ENCODE results near the gene ZDHHC11.
"Not testable (repeated sequence)": the region's sequence is repeated elsewhere in the genome, so short reads cannot be mapped to it uniquely, and the experiment has no call there.

ZDHHC11 gene

DNA sequence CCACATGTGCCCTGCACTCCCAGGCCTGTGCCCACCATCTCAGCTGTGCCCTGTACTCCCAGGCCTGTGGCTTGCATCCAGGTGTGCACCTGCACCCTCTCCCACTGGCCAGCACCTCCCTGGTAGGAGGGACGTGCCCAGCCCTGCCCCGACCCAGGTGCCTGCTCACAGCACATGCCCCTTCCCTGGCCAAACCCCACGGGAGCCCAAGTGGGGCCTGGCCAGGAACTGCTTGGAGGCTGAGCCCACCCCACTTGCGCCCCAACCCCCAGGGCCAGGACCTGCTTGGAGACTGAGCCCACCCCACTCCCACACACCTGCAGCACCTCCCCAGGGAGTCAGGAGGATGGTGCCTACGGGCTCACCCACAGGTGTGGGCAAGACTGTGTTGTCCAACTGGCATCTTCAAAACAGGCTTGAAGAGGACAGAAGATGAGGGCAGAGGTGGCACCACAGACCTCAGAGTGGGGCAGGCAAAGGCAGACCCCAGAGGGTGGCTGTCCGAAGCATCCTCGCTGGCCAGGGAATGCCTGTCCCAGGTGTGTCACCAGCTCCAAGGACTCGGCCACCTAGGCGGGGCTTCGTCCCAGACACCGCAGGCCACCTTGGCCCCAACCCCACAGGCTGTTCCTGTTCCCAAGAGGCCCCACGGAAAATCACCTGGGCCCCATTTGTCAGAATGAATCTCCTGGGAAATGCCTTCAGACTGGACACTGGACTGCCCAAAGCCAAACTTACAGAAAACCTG, 77.1 kb downstream of the ZDHHC11 start:
- no peak for DNase-seq

DNA sequence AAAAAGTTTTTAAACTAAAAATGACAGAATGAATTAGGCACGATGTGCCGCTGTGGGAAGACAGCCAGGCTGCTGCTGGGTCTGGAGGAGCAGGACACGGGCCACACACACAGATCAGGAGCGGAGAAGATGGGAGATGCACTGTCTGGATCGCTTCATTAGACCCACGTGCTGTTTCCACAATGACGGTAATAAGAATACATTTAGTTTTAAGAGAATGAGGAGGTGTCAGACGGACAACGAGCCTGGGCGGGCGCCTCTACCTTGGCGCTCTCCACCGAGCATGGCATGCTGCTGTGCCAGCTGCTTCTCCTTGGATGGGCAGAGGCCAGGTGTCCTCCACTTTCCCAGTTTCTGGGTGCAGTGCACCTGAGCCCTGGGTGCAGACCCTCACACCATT, 77.9 kb downstream of the ZDHHC11 start:
- not testable (repeated sequence) for DNase-seq

GRCh38 chr5:772547-772890, 78.3 kb downstream of the ZDHHC11 start:
- not testable (repeated sequence) for DNase-seq

- not testable (repeated sequence) for DNase-seq
Observed at GRCh38 chr5:771841-772546, 78.8 kb downstream of the ZDHHC11 start.

DNA sequence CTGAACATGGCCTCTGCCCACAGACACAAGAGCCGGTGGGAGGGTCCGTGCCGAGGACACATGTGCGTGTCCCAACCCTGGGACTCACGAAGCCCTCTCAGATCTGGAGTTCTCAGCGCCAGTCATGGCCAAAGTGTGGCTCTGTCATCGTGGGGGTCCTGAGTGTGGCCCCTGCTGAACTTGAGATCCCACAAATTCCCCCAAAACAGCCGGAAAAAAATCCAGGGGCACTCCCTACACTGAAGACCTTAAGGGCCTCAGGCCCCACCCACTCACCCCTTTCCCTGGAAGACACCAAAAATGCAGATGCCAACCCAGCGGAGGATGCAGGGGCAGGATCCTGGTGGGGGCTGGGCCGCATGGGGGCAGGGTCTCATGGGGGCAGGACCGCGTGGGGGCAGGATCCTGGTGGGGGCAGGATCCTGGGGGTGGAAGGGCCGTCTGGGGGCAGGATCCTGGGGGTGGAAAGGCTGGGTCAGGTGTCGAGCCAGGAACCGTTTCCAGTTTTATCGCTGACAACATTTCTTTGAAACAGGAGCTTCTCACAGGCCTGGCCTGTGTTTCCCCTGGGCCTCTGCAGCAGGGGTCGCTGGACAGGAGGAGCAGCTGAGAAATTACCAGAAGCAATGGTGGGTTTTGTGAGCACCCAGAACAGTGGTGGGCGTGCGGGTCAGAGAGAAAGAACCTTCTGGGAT, 79.6 kb downstream of the ZDHHC11 start:
- not testable (repeated sequence) for DNase-seq

GRCh38 chr5:770585-770984, 80.2 kb downstream of the ZDHHC11 start:
- DNase-seq, result not testable (repeated sequence)

GRCh38 chr5:769485-770145, 81.2 kb downstream of the ZDHHC11 start:
- not testable (repeated sequence) for DNase-seq

- no peak for DNase-seq
Observed at GRCh38 chr5:766666-767431, 83.9 kb downstream of the ZDHHC11 start.

DNA sequence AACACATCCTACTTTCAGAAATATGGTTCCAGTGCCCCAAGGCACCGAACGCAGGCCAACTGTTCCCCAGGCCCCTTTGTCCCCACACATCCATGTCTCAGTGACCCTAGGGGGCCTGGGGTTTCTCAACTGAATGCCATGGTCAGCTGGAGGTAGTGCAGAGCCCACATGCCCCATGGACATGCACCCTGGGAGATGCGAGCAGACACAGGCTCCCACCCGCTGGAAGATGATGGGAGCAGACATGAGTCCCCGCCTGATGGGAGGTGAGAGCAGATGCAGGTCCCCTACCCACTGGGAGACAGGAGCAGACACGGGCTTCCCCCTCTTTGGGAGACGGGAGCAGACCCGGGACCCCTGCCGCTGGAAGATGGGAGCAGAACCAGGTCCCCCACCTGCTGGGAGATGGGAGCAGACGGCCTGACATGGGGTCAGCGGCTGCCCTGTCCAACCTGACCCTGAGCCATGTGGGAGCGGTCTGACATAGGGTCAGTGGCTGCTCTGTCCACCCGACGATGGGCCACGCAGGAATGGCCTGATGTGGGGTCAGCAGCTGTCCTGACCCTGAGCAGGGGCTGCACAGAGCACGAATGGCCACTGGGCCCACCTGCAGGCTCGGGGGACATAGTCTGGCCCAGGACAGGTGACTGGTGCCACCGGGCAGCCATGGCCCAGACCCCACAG, 84.7 kb downstream of the ZDHHC11 start:
- DNase-seq, result no peak

DNA sequence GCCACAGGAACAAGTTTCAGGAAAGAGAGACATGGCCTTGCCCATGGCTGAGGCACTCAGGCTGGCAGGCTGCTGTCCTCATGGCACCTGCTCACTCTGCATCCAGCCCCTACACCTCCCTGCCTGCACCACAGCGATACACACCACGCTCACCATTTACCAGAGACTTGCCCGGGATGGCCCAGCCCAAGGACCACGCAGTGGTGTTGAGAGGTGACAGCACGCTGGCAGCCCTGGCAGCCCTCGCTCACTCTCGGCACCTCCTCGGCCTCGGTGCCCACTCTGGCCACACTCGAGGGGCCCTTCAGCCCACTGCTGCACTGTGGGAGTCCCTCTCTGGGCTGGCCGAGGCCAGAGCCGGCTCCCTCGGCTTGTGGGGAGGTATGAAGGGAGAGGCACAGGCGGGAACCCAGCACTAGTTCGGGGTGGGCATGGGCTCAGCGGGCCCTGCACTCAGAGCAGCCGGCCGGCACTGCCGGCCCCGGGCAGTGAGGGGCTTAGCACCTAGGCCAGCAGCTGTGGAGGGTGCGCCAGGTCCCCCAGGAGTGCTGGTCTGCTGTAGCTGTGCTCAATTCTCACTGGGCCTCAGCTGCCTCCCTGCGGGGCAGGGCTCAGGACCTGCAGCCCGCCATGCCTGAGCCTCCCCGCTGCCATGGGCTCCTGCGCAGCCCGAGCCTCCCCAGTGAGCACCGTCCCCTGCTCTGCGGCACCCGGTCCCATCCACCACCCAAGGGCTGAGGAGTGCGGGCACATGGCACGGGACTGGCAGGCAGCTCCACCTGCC, 86.6 kb downstream of the ZDHHC11 start:
- DNase-seq, result no peak

GRCh38 chr5:763397-763796, 87.4 kb downstream of the ZDHHC11 start:
- DNase-seq, result no peak

- not testable (repeated sequence) for DNase-seq
Observed at GRCh38 chr5:762996-763395, 87.8 kb downstream of the ZDHHC11 start.

DNA sequence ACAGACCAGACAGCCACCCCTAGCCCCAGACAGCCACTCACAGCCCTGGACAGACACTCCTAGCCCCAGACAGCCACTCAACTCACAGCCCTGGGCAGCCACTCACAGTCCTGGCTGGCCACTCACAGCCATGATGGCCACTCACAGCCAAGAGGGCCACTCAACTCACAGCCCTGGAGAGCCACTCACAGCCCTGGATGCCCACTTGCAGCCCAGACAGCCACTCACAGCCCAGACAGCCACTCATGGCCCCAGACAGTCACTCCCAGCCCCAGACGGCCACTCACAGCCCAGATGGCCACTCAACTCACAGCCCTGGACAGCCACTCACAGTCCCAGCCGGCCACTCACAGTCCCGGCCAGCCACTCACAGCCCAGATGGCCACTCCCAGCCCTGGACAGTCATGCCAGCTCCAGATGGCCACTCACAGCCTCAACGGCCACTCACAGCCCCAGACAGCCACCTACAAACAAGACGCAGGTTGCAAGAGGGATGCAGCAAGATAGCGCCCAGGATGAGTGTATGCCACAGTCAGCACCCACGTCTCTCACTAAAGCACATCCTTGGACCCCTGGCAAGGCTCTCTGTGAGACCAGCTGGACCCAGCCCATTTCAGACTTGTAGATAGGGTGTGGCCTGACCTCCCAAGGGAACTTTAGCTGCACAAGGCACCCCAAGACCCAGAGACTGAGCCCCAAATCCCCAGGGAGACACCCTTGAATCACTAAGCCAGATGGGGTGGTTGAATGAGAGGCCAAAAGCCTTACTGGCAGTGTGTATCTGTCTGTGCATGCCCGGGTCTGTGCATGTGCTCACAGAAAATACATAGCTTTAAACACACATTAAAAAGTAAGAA, 88.7 kb downstream of the ZDHHC11 start:
- no peak for DNase-seq

DNA sequence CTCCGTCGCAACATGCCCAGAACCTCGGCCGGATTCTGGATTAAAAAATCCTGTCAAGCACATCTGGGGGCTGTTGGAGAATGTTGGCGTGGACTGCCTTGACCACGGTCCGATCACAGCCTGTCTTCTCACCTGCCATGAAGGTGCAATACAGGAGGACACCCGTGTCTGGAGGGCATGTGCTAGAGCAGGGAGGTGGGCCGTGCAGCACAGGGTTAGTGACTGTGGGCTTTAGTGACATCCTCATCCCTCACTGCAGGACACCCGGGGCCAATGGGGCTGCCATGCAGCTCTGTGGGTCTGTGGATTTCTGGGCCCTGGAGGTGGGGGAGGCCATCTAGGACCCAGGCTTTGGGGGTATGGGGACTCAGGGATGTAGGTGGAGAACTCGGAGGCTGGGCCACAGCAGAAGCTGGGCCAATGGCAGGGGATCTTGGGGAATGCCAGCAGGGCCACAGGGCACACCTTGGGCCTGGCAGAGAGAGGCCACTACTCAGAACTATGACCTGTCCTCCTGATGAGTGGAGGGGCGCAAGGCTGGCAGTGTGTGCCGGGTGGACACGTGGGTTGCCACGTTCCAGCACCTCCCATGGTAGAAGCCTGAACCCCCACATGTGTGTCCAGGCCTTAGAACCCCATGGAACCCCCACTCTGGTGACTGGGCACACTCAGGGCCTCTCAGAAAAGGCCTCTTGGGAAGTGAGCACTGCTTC, 89.6 kb downstream of the ZDHHC11 start:
- DNase-seq, result no peak

DNA sequence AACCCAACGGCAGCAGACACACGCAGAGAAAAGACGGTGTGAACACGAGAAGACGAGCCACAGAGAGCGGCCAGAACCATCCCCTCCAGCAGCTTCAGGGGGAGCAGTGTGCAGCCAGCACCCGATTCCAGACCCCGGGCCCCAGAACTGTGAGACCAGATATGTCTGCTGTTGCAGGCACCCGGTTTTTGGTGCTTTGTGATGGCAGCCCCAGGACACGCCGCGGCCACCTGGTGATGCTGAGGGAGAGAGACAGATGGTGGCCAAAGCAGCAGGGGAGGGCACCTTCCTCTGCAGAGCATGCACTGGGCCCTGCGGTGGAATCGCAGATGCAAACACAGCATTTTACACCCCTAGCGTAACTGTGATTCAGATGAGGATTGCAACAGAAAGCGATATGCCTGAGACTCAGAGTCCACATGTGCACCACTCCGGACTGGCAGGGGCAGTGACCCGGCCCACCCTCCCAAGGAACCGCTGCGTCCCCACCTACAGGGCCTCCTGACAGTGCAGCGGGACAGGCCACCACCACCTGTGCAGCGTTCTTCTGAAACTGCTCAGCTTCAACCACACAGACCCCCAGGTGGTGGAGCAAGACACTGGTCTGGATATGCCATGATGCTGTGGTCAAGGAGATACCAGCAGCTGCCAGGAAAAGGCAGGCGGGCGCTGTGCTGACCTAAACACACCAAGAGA, 90.3 kb downstream of the ZDHHC11 start:
- no peak for DNase-seq

GRCh38 chr5:759781-760362, 90.9 kb downstream of the ZDHHC11 start:
- no peak for DNase-seq

DNA sequence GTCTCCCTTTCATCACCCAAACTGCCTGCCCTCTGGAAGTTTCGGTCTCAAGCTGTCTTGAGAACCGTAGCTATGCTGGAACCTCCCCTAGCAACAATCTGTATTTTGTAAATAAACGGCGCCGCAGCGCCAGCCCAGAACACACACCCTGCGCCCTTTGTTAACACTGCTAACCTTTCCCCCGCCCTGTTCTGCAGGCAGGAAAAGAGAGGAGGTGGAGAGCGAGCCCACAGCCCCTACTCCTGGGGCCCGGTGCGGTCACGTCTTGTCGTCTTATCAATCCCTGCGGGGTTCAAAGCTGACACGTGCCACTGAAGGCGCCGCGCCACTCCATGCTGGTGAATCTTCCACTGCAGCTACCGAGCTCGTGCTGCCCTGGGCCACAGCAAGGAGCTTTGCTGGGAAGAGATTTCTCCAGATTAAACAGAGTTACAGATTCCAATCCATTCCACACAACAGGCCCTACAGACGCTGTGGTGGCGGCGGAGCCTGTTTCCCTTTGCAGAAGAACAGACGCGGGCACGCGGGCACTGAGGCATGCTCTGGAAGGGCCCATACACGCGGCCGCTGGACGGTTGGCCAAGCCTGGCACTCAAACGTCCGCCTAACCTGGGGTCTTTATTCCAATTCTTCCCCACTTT, 91.6 kb downstream of the ZDHHC11 start:
- DNase-seq, result no peak

- DNase-seq, result no peak
Observed at GRCh38 chr5:758698-759053, 92.1 kb downstream of the ZDHHC11 start.
